SK-N-SH (cell line): Measurements from ENCODE around the gene KIF1A. TPM values are rescaled to one million over a fixed set of nuclear protein-coding genes. Genes with fewer than 3 reads are reported as not detected.

ENCODE experiments used
- CTCF ChIA-PET: fragments of 300-600, 350-600 bp; formaldehyde crosslinking; extraction: SDS; loops from one replicate; lab custom pipeline; 2021; lab: Yijun Ruan, JAX
- POLR2A ChIA-PET: fragments of 350-600 bp; sonication (Branson Sonifier 250); formaldehyde crosslinking; extraction: SDS; loops from one replicate; lab custom pipeline; 2020; ENCODE audit warnings: antibody characterized with exemption, inconsistent platforms; lab: Yijun Ruan, JAX
- DNase-seq: peaks from one replicate; pipeline ENCODE4 v3.0.0; 2012
- H2AFZ ChIP-seq: fragments of 200-600 bp; sonication (generic); 2 replicates; pipeline ENCODE4 v1.8.1; 2016; ENCODE audit warnings: antibody characterized with exemption, mild to moderate bottlenecking, low read depth
- H3F3A ChIP-seq: fragments of 200-600 bp; sonication (generic); replicated peaks from 2 replicates; pipeline ENCODE3; 2016; ENCODE audit warnings: antibody characterized with exemption, mild to moderate bottlenecking; ENCODE audit not compliant: insufficient read depth
- H3K27ac ChIP-seq, 2 experiments: fragments of 200-500 bp in 1 of 2; fragments of 200-600 bp in 1 of 2; sonication (Bioruptor generic) in 1 of 2; sonication (generic), shearing (Covaris generic) in 1 of 2; 2 replicates each; pipeline versions ENCODE4 v1.5.1 to v1.6.1; 2014 to 2016; ENCODE audit warnings: low read depth in 2 of 2, inconsistent platforms in 1 of 2, low read length in 1 of 2, mild to moderate bottlenecking in 1 of 2, mixed read lengths in 1 of 2
- H3K27me3 ChIP-seq: fragments of 200-600 bp; sonication (generic), shearing (Covaris generic); 2 replicates; pipeline ENCODE4 v1.6.1; 2016; ENCODE audit warnings: mixed run types; ENCODE audit not compliant: insufficient read depth
- H3K36me3 ChIP-seq, 2 experiments: fragments of 200-500 bp in 1 of 2; fragments of 200-600 bp in 1 of 2; sonication (Bioruptor generic) in 1 of 2; sonication (generic) in 1 of 2; replicated peaks in 1 of 2; 2 replicates each; pipeline versions ENCODE3 to v1.5.1; 2014 to 2016; ENCODE audit warnings: low read length in 1 of 2, mild to moderate bottlenecking in 1 of 2; ENCODE audit not compliant: insufficient read depth in 2 of 2, control insufficient read depth in 1 of 2
- H3K4me1 ChIP-seq, 2 experiments: fragments of 200-500 bp in 1 of 2; fragments of 200-600 bp in 1 of 2; sonication (Bioruptor generic) in 1 of 2; sonication (generic), shearing (Covaris generic) in 1 of 2; 2 replicates each; pipeline versions ENCODE4 v1.5.1 to v1.6.1; 2014 to 2016; ENCODE audit warnings: low read depth in 1 of 2, low read length in 1 of 2, mixed run types in 1 of 2; ENCODE audit not compliant: insufficient read depth in 2 of 2, control insufficient read depth in 1 of 2
- H3K4me2 ChIP-seq: fragments of 200-600 bp; sonication (generic), shearing (Covaris generic); 2 replicates; pipeline ENCODE4 v1.6.1; 2017; ENCODE audit warnings: mixed run types
- H3K4me3 ChIP-seq, 2 experiments: fragments of 200-500 bp in 1 of 2; fragments of 200-600 bp in 1 of 2; sonication (Bioruptor generic) in 1 of 2; sonication (generic), shearing (Covaris generic) in 1 of 2; 2 replicates each; pipeline versions ENCODE4 v1.5.1 to v1.8.1; 2014 to 2016; ENCODE audit warnings: low read depth in 2 of 2, inconsistent platforms in 1 of 2, low read length in 1 of 2, mild to moderate bottlenecking in 1 of 2, mixed read lengths in 1 of 2, moderate library complexity in 1 of 2
- H3K79me2 ChIP-seq: fragments of 200-600 bp; sonication (generic); 2 replicates; pipeline ENCODE4 v1.8.1; 2017; ENCODE audit warnings: mild to moderate bottlenecking; ENCODE audit not compliant: insufficient read depth
- H3K9ac ChIP-seq: fragments of 200-600 bp; sonication (generic); 2 replicates; pipeline ENCODE4 v1.6.1; 2017; ENCODE audit warnings: mixed run types
- H3K9me2 ChIP-seq: fragments of 200-600 bp; sonication (generic); 2 replicates; pipeline ENCODE4 v1.6.1; 2017; ENCODE audit warnings: mixed run types
- H3K9me3 ChIP-seq: fragments of 200-600 bp; sonication (generic); 2 replicates; pipeline ENCODE4 v1.6.1; 2017; ENCODE audit warnings: mixed run types, mild to moderate bottlenecking, moderate library complexity
- H4K20me1 ChIP-seq: fragments of 200-600 bp; sonication (generic); 2 replicates; pipeline ENCODE4 v1.6.1; 2017; ENCODE audit warnings: mild to moderate bottlenecking, mixed run types; ENCODE audit not compliant: insufficient read depth
- CHD2 ChIP-seq: fragments of 150-350 bp; IDR thresholded peaks from 2 replicates; pipeline ENCODE4 v1.6.1; 2018; ENCODE audit warnings: low read length; ENCODE audit not compliant: partially characterized antibody
- EZH2phosphoT487 ChIP-seq: fragments of 200-600 bp; sonication (generic); IDR thresholded peaks from 2 replicates; pipeline ENCODE4 v1.6.1; 2017; ENCODE audit warnings: low read depth, mixed run types, mild to moderate bottlenecking, antibody characterized with exemption, moderate library complexity, borderline replicate concordance
- GABPA ChIP-seq: IDR thresholded peaks from 2 replicates; pipeline ENCODE4 v1.4.0; 2012; ENCODE audit warnings: low read depth, mild to moderate bottlenecking
- GATA2 ChIP-seq: sonication (generic); formaldehyde crosslinking; IDR thresholded peaks from 2 replicates; pipeline ENCODE4 v1.5.0; 2020; ENCODE audit warnings: mild to moderate bottlenecking, missing genetic modification reagents
- MXI1 ChIP-seq: IDR thresholded peaks from 2 replicates; pipeline ENCODE4 v1.6.1; 2012; ENCODE audit warnings: mild to moderate bottlenecking, low read depth, low read length, improper control_type of control experiment
- PBX3 ChIP-seq: IDR thresholded peaks from 2 replicates; pipeline ENCODE4; 2012
- POLR2AphosphoS5 ChIP-seq: IDR thresholded peaks from 2 replicates; pipeline ENCODE4 v1.6.1; 2012; ENCODE audit warnings: low read depth, low read length
- RCOR1 ChIP-seq: fragments of 150-350 bp; IDR thresholded peaks from 2 replicates; pipeline ENCODE4 v1.6.1; 2017; ENCODE audit warnings: antibody characterized with exemption, low read length
- SIN3A ChIP-seq: IDR thresholded peaks from 2 replicates; pipeline ENCODE4 v1.6.1; 2012; ENCODE audit warnings: low read depth, mild to moderate bottlenecking, low read length, moderate library complexity, borderline replicate concordance
- TCF12 ChIP-seq: IDR thresholded peaks from 2 replicates; pipeline ENCODE4 v1.4.0; 2012
- TEAD4 ChIP-seq: IDR thresholded peaks from 2 replicates; pipeline ENCODE4 v1.4.0; 2012; ENCODE audit warnings: mild to moderate bottlenecking, borderline replicate concordance; ENCODE audit not compliant: insufficient read depth
- USF1 ChIP-seq: IDR thresholded peaks from 2 replicates; pipeline ENCODE4 v1.4.0; 2012; ENCODE audit warnings: low read depth, borderline replicate concordance
- USF2 ChIP-seq: fragments of 150-350 bp; IDR thresholded peaks from 2 replicates; pipeline ENCODE4 v1.6.1; 2017; ENCODE audit warnings: antibody characterized with exemption, low read length, low read depth, borderline replicate concordance
- WGBS: methylation state at CpG from one replicate; pipeline ENCODE4 v1.1.6; 2017; ENCODE audit warnings: low lambda C conversion rate; 5-methylcytosine and 5-hydroxymethylcytosine counted together
- polyA plus RNA-seq, 3 experiments: library from polyadenylated mRNA; depleted of rRNA; stranded (reverse); fragments of >200 nt; gene quantifications; 2 replicates each; pipeline ENCODE4 v1.2.3, GENCODE V29; 2012
- TF ChIP-seq, protein P1 (sequence below): IDR thresholded peaks from 2 replicates; pipeline ENCODE4 v1.4.0; 2012; ENCODE audit warnings: low read depth
- TF ChIP-seq, protein P2 (sequence below): IDR thresholded peaks from 2 replicates; pipeline ENCODE4 v1.6.1; 2012; ENCODE audit warnings: mild to moderate bottlenecking, low read depth, low read length, moderate library complexity
- TF ChIP-seq, protein P3 (sequence below): fragments of 200-600 bp; sonication (generic); IDR thresholded peaks from 2 replicates; pipeline ENCODE4 v1.6.1; 2017; ENCODE audit warnings: antibody characterized with exemption, mild to moderate bottlenecking, moderate library complexity

Gene KIF1A
- polyA plus RNA-seq, 1 of the 3 experiments (the other 2 are of a cell fraction), result 0.21 TPM

- no peaks in the 10 kb centered on the region for H3K9me2 ChIP-seq
- no peaks in the 10 kb centered on the region; a peak in 1 of 4 replicates for H3K4me1 ChIP-seq
- TF ChIP-seq GABPA, result no peak
- TF ChIP-seq MXI1, result no peak
- TF ChIP-seq CHD2, result no peak
- TF ChIP-seq SIN3A, result no peak
- TF ChIP-seq USF1, result no peak
- TF ChIP-seq RCOR1, result no peak
- TF ChIP-seq, protein P1, sequence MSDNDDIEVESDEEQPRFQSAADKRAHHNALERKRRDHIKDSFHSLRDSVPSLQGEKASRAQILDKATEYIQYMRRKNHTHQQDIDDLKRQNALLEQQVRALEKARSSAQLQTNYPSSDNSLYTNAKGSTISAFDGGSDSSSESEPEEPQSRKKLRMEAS, result no peak
- DNase-seq, result no peak
- H3K9ac ChIP-seq, result no peak overlapping the region
- no peaks in the 10 kb centered on the region for H3F3A ChIP-seq
- no peaks in the 10 kb centered on the region for H4K20me1 ChIP-seq
- no peak overlapping the region for H2AFZ ChIP-seq
- H3K27me3 ChIP-seq, result peaks cover 9% of the 10 kb centered on the region; the same call in 1 of the 2 replicates
- no peaks in the 10 kb centered on the region for H3K79me2 ChIP-seq
- H3K36me3 ChIP-seq, result no peaks in the 10 kb centered on the region
- no peak overlapping the region for H3K4me2 ChIP-seq
- WGBS, result 56% methylated on average over 10 of the region's 18 CpGs
- CTCF ChIA-PET, result interaction anchor here (0.6 to 1.5 kb wide), 4 partner anchors 12 to 138 kb away, joined by 3 to 5 read pairs (median 3); no protein-coding TSS in a partner anchor
- POLR2A ChIA-PET, result no interaction called here
- H3K27ac ChIP-seq, result no peak overlapping the region
- H3K9me3 ChIP-seq, result no peaks in the 10 kb centered on the region
- no peak overlapping the region for H3K4me3 ChIP-seq
These were observed 116.3 kb downstream of the KIF1A start for GRCh38 chr2:240703417-240704341.

GRCh38 chr2:240702640-240703011 is 117.4 kb downstream of the KIF1A start:
- Histone ChIP-seq H3K4me2 (no peak overlapping the region), H3K27me3 (peaks cover 9% of the 10 kb centered on the region; the same call in 1 of the 2 replicates)
- CTCF ChIA-PET, result no interaction called here
- TF ChIP-seq EZH2phosphoT487 (no peak), TEAD4 (no peak), POLR2AphosphoS5 (no peak), CHD2 (no peak), PBX3 (no peak), RCOR1 (no peak), TCF12 (no peak), GATA2 (no peak), USF2 (no peak)
- TF ChIP-seq, protein P2, sequence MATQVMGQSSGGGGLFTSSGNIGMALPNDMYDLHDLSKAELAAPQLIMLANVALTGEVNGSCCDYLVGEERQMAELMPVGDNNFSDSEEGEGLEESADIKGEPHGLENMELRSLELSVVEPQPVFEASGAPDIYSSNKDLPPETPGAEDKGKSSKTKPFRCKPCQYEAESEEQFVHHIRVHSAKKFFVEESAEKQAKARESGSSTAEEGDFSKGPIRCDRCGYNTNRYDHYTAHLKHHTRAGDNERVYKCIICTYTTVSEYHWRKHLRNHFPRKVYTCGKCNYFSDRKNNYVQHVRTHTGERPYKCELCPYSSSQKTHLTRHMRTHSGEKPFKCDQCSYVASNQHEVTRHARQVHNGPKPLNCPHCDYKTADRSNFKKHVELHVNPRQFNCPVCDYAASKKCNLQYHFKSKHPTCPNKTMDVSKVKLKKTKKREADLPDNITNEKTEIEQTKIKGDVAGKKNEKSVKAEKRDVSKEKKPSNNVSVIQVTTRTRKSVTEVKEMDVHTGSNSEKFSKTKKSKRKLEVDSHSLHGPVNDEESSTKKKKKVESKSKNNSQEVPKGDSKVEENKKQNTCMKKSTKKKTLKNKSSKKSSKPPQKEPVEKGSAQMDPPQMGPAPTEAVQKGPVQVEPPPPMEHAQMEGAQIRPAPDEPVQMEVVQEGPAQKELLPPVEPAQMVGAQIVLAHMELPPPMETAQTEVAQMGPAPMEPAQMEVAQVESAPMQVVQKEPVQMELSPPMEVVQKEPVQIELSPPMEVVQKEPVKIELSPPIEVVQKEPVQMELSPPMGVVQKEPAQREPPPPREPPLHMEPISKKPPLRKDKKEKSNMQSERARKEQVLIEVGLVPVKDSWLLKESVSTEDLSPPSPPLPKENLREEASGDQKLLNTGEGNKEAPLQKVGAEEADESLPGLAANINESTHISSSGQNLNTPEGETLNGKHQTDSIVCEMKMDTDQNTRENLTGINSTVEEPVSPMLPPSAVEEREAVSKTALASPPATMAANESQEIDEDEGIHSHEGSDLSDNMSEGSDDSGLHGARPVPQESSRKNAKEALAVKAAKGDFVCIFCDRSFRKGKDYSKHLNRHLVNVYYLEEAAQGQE, result no peak
- TF ChIP-seq, protein P3, sequence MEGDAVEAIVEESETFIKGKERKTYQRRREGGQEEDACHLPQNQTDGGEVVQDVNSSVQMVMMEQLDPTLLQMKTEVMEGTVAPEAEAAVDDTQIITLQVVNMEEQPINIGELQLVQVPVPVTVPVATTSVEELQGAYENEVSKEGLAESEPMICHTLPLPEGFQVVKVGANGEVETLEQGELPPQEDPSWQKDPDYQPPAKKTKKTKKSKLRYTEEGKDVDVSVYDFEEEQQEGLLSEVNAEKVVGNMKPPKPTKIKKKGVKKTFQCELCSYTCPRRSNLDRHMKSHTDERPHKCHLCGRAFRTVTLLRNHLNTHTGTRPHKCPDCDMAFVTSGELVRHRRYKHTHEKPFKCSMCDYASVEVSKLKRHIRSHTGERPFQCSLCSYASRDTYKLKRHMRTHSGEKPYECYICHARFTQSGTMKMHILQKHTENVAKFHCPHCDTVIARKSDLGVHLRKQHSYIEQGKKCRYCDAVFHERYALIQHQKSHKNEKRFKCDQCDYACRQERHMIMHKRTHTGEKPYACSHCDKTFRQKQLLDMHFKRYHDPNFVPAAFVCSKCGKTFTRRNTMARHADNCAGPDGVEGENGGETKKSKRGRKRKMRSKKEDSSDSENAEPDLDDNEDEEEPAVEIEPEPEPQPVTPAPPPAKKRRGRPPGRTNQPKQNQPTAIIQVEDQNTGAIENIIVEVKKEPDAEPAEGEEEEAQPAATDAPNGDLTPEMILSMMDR, result no peak
- TF ChIP-seq, protein P1, result no peak

More at GRCh38 chr2:240702640-240703011, 117.4 kb downstream of the KIF1A start:
- Histone ChIP-seq H3K9ac (no peak overlapping the region), H3F3A (no peaks in the 10 kb centered on the region), H4K20me1 (no peaks in the 10 kb centered on the region), H3K4me3 (no peak overlapping the region), H3K9me3 (no peaks in the 10 kb centered on the region), H2AFZ (no peak overlapping the region), H3K9me2 (no peaks in the 10 kb centered on the region), H3K79me2 (no peaks in the 10 kb centered on the region), H3K36me3 (no peaks in the 10 kb centered on the region), H3K4me1 (no peaks in the 10 kb centered on the region; a peak in 1 of 4 replicates), H3K27ac (no peak overlapping the region)
- no peak for DNase-seq
- POLR2A ChIA-PET, result no interaction called here
- WGBS, result 37% methylated on average over 9 of the region's 9 CpGs
